ENCODE results near the gene RAB30. TPM values are rescaled to one million over a fixed set of nuclear protein-coding genes. Genes with fewer than 3 reads are reported as not detected.

RAB30 gene
- polyA plus RNA-seq, 3 donors, result 0.11 to 0.67 (median 0.54) TPM

- Histone ChIP-seq H4K20me1 (ENCODE audit: insufficient read depth, low read length) (no peaks in the 10 kb centered on the region), H3K27ac (ENCODE audit: low read depth in 1 of 2, low read length in 2 of 2) (no peak overlapping the region), H3K9ac (ENCODE audit: insufficient read depth, low read length, poor library complexity, severe bottlenecking) (no peak overlapping the region), H3K4me1 (ENCODE audit: control insufficient read depth in 1 of 2, insufficient read depth in 2 of 2, low read length in 2 of 2) (no peaks in the 10 kb centered on the region), H2AFZ (ENCODE audit: insufficient read depth, low read depth, low read length, poor library complexity, severe bottlenecking) (no peak overlapping the region), H3K4me3 (replicated peaks in 1 of 3; ENCODE audit: low read depth in 2 of 3, low read length in 3 of 3) (no peak overlapping the region), H3K4me2 (replicated peaks; ENCODE audit: extremely low read depth, low read length, poor library complexity, severe bottlenecking) (no peak overlapping the region), H3K36me3 (replicated peaks in 1 of 2; ENCODE audit: control insufficient read depth in 1 of 2, insufficient read depth in 2 of 2, low read length in 2 of 2) (no peaks in the 10 kb centered on the region), H3K27me3 (ENCODE audit: control insufficient read depth in 2 of 2, insufficient read depth in 2 of 2, low read length in 2 of 2) (no peaks in the 10 kb centered on the region), H3K9me3 (replicated peaks in 1 of 2; ENCODE audit: control insufficient read depth in 1 of 2, insufficient read depth in 1 of 2, low read length in 2 of 2) (no peaks in the 10 kb centered on the region), H3K79me2 (ENCODE audit: insufficient read depth, low read length) (no peaks in the 10 kb centered on the region)
- no peak for DNase-seq
- WGBS (ENCODE audit: insufficient coverage), result 87% methylated on average over 3 of the region's 3 CpGs
- Mint-ChIP-seq H3K36me3 (no peaks in the 10 kb centered on the region), H3K27me3 (ENCODE audit: low read depth in 3 of 3) (peaks cover 0 to 7% (median 3%) of the 10 kb centered on the region in 3 donors), H3K9me3 (peaks cover 0 to 2% (median 0%) of the 10 kb centered on the region in 7 donors), H3K4me1 (no peaks in the 10 kb centered on the region), H3K4me3 (peak overlapping the region in 1 of 2 donors; percentile 49), H3K27ac (no peak overlapping the region)
- intact Hi-C loops (cut with micrococcal nuclease), result no loop called here
- TF ChIP-seq CTCF (IDR thresholded peaks at IDR 0.05), result no peak
Observed at GRCh38 chr11:83002053-83002452, 69.6 kb downstream of the RAB30 start.

GRCh38 chr11:83000381-83000780, 71.3 kb downstream of the RAB30 start:
- no peak for DNase-seq
- WGBS (ENCODE audit: insufficient coverage), result 100% methylated on average over 1 of the region's 6 CpGs
- Histone ChIP-seq H2AFZ (ENCODE audit: insufficient read depth, low read depth, low read length, poor library complexity, severe bottlenecking) (no peak overlapping the region), H3K9ac (ENCODE audit: insufficient read depth, low read length, poor library complexity, severe bottlenecking) (no peak overlapping the region), H3K4me1 (ENCODE audit: control insufficient read depth in 1 of 2, insufficient read depth in 2 of 2, low read length in 2 of 2) (no peaks in the 10 kb centered on the region), H3K79me2 (ENCODE audit: insufficient read depth, low read length) (no peaks in the 10 kb centered on the region), H3K36me3 (replicated peaks in 1 of 2; ENCODE audit: control insufficient read depth in 1 of 2, insufficient read depth in 2 of 2, low read length in 2 of 2) (no peaks in the 10 kb centered on the region), H3K4me3 (replicated peaks in 1 of 3; ENCODE audit: low read depth in 2 of 3, low read length in 3 of 3) (no peak overlapping the region), H3K27me3 (ENCODE audit: control insufficient read depth in 2 of 2, insufficient read depth in 2 of 2, low read length in 2 of 2) (no peaks in the 10 kb centered on the region), H3K27ac (ENCODE audit: low read depth in 1 of 2, low read length in 2 of 2) (no peak overlapping the region), H3K4me2 (replicated peaks; ENCODE audit: extremely low read depth, low read length, poor library complexity, severe bottlenecking) (no peak overlapping the region), H4K20me1 (ENCODE audit: insufficient read depth, low read length) (no peaks in the 10 kb centered on the region), H3K9me3 (replicated peaks in 1 of 2; ENCODE audit: control insufficient read depth in 1 of 2, insufficient read depth in 1 of 2, low read length in 2 of 2) (no peaks in the 10 kb centered on the region)
- no peak for TF ChIP-seq CTCF (IDR thresholded peaks at IDR 0.05)
- Mint-ChIP-seq H3K9me3 (peaks cover 0 to 3% (median 0%) of the 10 kb centered on the region in 7 donors), H3K27me3 (ENCODE audit: low read depth in 3 of 3) (peaks cover 0 to 7% (median 3%) of the 10 kb centered on the region in 3 donors), H3K4me1 (no peaks in the 10 kb centered on the region), H3K27ac (peak overlapping the region in 1 of 7 donors; percentile 63), H3K4me3 (no peak overlapping the region), H3K36me3 (no peaks in the 10 kb centered on the region)
- intact Hi-C loops (cut with micrococcal nuclease), result no loop called here

All from CD14-positive monocyte (primary cell).